Kidney (tissue), 14 donors: Measurements from ENCODE around the gene ELOVL1. TPM values are rescaled to one million over a fixed set of nuclear protein-coding genes. Genes with fewer than 3 reads are reported as not detected.

ENCODE experiments used
- DNase-seq, 5 donors: peaks; one replicate each; pipeline ENCODE4 v3.0.0-alpha.2; 2013 to 2020
- FAIRE-seq: peaks from 2 replicates; lab custom pipeline; 2012; peaks lifted over from hg19 to GRCh38; lab: Jason Lieb, UNC
- H3K27ac ChIP-seq, 2 donors: one replicate each; pipeline ENCODE4 v1.7.0; 2013; ENCODE audit warnings: low read depth in 2 of 2, low read length in 2 of 2, inconsistent platforms in 1 of 2
- H3K27me3 ChIP-seq: one replicate; pipeline ENCODE4 v1.7.1; 2013; ENCODE audit warnings: low read length, inconsistent platforms; ENCODE audit not compliant: control insufficient read depth, insufficient read depth
- H3K36me3 ChIP-seq, 3 donors: one replicate each; pipeline versions ENCODE4 v1.7.0 to v1.7.1; 2013; ENCODE audit warnings: low read length in 3 of 3, control low read depth in 1 of 3, inconsistent platforms in 1 of 3; ENCODE audit not compliant: insufficient read depth in 3 of 3, control insufficient read depth in 2 of 3
- H3K4me1 ChIP-seq, 3 donors: one replicate each; pipeline versions ENCODE4 v1.7.0 to v1.7.1; 2013; ENCODE audit warnings: low read length in 3 of 3, inconsistent platforms in 1 of 3, low read depth in 1 of 3; ENCODE audit not compliant: control insufficient read depth in 2 of 3, insufficient read depth in 2 of 3
- H3K4me3 ChIP-seq, 3 donors: one replicate each; pipeline versions ENCODE4 v1.7.0 to v1.8.1; 2013; ENCODE audit warnings: low read length in 3 of 3, control low read depth in 1 of 3, inconsistent platforms in 1 of 3
- H3K9ac ChIP-seq, 3 donors: one replicate each; pipeline versions ENCODE4 v1.7.0 to v1.7.1; 2013; ENCODE audit warnings: low read length in 3 of 3, control low read depth in 1 of 3, inconsistent platforms in 1 of 3
- H3K9me3 ChIP-seq, 3 donors: one replicate each; pipeline versions ENCODE4 v1.7.0 to v1.7.1; 2013; ENCODE audit warnings: low read length in 3 of 3, control low read depth in 1 of 3, inconsistent platforms in 1 of 3; ENCODE audit not compliant: control insufficient read depth in 2 of 3, insufficient read depth in 1 of 3
- intact Hi-C: fragments of 100-400 bp; cut with DNase I; formaldehyde crosslinking; loops from one replicate; pipeline ENCODE4 v1.11.1; 2022
- polyA plus RNA-seq: library from polyadenylated mRNA; stranded (reverse); fragments of 350-450 nt; fragmentation: Illumina TruSeq; extraction: RNeasy Lipid Tissue Mini Kit (QIAGEN cat#74804); gene quantifications from one replicate; pipeline ENCODE4 v1.2.3, GENCODE V29; 2014; ENCODE audit warnings: low read depth, low replicate concordance; ENCODE audit not compliant: insufficient read depth
- total RNA-seq: library from RNA; stranded (reverse); fragmentation: NEBNext Ultra II Directional; extraction: Animal tissue kit (Norgen Biotek cat#: 25700); gene quantifications from one replicate; pipeline ENCODE4 v1.2.1, GENCODE V29; 2021
- TF ChIP-seq, protein P1 (sequence below): IDR thresholded peaks from 3 replicates; pipeline ENCODE4 v1.5.1; 2012; ENCODE audit warnings: mild to moderate bottlenecking, moderate library complexity, borderline replicate concordance; ENCODE audit not compliant: insufficient read depth; ENCODE audit errors: extremely low read depth
- donor health status: control.
- donor health status: control.
- donor health status: control.
- donor health status: control.
- donor health status: control.
- donor health status: DM: yes; HTN: yes; CAD: no.
- donor health status: Normal renal cell carcinoma (clear cell type).

ELOVL1 gene
- total and polyA plus RNA-seq, 2 donors from 2014 or later: 85.1 to 86.0 TPM

DNA sequence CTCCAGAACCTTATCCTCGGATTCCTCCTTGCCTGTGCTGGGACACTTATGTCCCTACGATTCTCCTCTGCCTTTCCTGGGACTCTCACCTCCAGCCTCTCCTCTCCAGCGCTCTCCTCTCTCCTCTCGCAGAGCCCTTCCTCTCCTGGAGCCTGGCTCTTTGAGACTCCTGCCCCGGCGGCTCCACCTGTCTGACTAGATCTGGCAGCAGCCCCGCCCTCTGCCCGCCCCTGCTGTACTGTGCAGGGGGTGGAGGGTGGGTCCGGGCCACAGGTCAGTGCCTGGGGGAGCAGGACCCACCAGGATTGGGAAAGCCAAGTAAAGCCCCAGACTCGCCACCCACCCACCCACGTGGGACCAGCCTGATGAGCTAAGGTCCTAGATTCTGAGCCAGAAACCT is 1.6 kb downstream of the ELOVL1 start:
- TF ChIP-seq, protein P1, sequence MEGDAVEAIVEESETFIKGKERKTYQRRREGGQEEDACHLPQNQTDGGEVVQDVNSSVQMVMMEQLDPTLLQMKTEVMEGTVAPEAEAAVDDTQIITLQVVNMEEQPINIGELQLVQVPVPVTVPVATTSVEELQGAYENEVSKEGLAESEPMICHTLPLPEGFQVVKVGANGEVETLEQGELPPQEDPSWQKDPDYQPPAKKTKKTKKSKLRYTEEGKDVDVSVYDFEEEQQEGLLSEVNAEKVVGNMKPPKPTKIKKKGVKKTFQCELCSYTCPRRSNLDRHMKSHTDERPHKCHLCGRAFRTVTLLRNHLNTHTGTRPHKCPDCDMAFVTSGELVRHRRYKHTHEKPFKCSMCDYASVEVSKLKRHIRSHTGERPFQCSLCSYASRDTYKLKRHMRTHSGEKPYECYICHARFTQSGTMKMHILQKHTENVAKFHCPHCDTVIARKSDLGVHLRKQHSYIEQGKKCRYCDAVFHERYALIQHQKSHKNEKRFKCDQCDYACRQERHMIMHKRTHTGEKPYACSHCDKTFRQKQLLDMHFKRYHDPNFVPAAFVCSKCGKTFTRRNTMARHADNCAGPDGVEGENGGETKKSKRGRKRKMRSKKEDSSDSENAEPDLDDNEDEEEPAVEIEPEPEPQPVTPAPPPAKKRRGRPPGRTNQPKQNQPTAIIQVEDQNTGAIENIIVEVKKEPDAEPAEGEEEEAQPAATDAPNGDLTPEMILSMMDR: no peak
- Histone ChIP-seq H3K9ac (peak overlapping the region in 1 of 3 donors; percentile 77), H3K27ac (no peak overlapping the region), H3K4me3 (peak overlapping the region in 1 of 3 donors; percentile 78), H3K9me3 (no peaks in the 10 kb centered on the region), H3K27me3 (no peaks in the 10 kb centered on the region), H3K36me3 (peaks cover 4 to 31% (median 18%) of the 10 kb centered on the region in 3 donors), H3K4me1 (peaks cover 0 to 22% (median 8%) of the 10 kb centered on the region in 3 donors)
- FAIRE-seq (no peak), DNase-seq (peak in 3 of 5 donors; percentile 39 to 85 (median 62))
- intact Hi-C loops: no loop called here

DNA sequence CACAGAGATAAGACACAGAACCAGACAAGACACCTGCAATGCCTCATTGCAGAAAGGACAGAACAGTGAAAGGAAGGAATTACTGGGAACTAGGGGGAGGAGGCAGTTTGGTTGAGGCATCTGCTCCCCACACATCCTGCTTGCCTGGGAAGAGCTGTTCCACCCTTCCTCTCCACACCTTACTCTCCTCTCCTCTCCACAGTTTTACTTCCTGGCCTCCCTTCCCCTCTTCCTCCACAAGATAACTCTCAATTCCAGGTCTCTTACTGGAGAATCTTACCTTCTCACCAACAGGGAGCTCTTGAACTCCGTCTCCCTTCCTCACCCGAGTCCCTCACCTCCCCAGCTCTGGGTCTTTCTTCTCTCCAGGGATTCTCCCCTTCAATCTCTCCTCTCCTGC is 2.1 kb downstream of the ELOVL1 start:
- Histone ChIP-seq H3K36me3 (peaks cover 4 to 28% (median 18%) of the 10 kb centered on the region in 3 donors), H3K9ac (peak overlapping the region in 1 of 3 donors; percentile 16), H3K27me3 (no peaks in the 10 kb centered on the region), H3K9me3 (no peaks in the 10 kb centered on the region), H3K4me3 (peak overlapping the region in 1 of 3 donors; percentile 3), H3K27ac (no peak overlapping the region), H3K4me1 (peaks cover 0 to 22% (median 8%) of the 10 kb centered on the region in 3 donors)
- TF ChIP-seq, protein P1: no peak
- intact Hi-C loops: no loop called here
- DNase-seq: no peak
- no peak for FAIRE-seq

- Histone ChIP-seq H3K27ac (no peak overlapping the region), H3K27me3 (no peaks in the 10 kb centered on the region), H3K9me3 (no peaks in the 10 kb centered on the region), H3K4me1 (peaks cover 0 to 22% (median 8%) of the 10 kb centered on the region in 3 donors), H3K4me3 (no peak overlapping the region), H3K36me3 (peaks cover 4 to 28% (median 18%) of the 10 kb centered on the region in 3 donors), H3K9ac (no peak overlapping the region)
- no peak for FAIRE-seq
- TF ChIP-seq, protein P1: no peak
- no peak for DNase-seq
- intact Hi-C loops: no loop called here
Measured at GRCh38 chr1:43363935-43364525, 3.8 kb downstream of the ELOVL1 start.
